ENCODE measurements around the gene PLCB4. TPM values are rescaled to one million over a fixed set of nuclear protein-coding genes. Genes with fewer than 3 reads are reported as not detected.

PLCB4 gene
- total RNA-seq, 2 experiments from 2014 or later, result not detected

DNA sequence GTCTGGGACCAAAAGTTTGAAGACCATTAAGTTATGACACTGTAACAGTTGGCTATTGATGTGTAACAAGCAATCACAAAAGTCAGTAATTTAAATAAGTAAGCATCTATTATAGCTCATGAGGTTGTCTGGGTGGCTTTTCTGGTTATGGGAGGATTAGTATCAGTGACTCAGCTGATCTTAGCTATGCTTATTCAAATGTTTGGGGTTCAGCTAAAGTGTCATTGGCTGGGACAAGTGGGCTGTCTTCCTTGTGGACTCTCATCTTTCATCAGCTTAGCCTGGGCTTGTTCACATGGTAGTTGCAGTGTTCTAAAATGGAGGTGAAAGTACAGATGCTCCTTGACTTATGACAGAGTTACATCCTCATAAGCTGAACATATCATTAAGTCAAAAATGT lies 370.9 kb downstream of the PLCB4 start:
- Histone ChIP-seq H3K4me2 (ENCODE audit: low read length) (no peak overlapping the region), H2AFZ (ENCODE audit: low read length) (no peak overlapping the region), H3K36me3 (ENCODE audit: insufficient read depth, low read length) (no peaks in the 10 kb centered on the region), H3K9me3 (ENCODE audit: low read length) (0 out of 2 replicates have a peak, but pooled peaks cover 3% of the 10 kb centered on the region), H3K79me2 (ENCODE audit: insufficient read depth, low read depth, low read length) (no peaks in the 10 kb centered on the region), H3K4me3 (ENCODE audit: low read depth, low read length, poor library complexity, severe bottlenecking) (no peak overlapping the region), H3K4me1 (ENCODE audit: insufficient read depth, low read length, poor library complexity, severe bottlenecking) (no peaks in the 10 kb centered on the region), H4K20me1 (ENCODE audit: insufficient read depth, low read length) (no peaks in the 10 kb centered on the region), H3K9me2 (ENCODE audit: insufficient read depth, low read length) (no peaks in the 10 kb centered on the region), H3K27ac (ENCODE audit: low read depth, low read length, poor library complexity, severe bottlenecking) (no peak overlapping the region)
- POLR2A ChIA-PET, result interaction anchor here (1.1 kb wide), 1 partner anchor 32 kb away, joined by 4 read pairs; no protein-coding TSS in a partner anchor
- no TSS peak for BruUV-seq (replicated peaks)
- TF ChIP-seq, protein P1, sequence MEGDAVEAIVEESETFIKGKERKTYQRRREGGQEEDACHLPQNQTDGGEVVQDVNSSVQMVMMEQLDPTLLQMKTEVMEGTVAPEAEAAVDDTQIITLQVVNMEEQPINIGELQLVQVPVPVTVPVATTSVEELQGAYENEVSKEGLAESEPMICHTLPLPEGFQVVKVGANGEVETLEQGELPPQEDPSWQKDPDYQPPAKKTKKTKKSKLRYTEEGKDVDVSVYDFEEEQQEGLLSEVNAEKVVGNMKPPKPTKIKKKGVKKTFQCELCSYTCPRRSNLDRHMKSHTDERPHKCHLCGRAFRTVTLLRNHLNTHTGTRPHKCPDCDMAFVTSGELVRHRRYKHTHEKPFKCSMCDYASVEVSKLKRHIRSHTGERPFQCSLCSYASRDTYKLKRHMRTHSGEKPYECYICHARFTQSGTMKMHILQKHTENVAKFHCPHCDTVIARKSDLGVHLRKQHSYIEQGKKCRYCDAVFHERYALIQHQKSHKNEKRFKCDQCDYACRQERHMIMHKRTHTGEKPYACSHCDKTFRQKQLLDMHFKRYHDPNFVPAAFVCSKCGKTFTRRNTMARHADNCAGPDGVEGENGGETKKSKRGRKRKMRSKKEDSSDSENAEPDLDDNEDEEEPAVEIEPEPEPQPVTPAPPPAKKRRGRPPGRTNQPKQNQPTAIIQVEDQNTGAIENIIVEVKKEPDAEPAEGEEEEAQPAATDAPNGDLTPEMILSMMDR (conservative IDR thresholded peaks at IDR 0.05; ENCODE audit: low read length), result no peak
- no peak for TF ChIP-seq EZH2phosphoT487 (IDR thresholded peaks at IDR 0.05; ENCODE audit: borderline replicate concordance, low read depth, low read length)
- DNase-seq (ENCODE audit: low spot score), result no peak
- intact Hi-C loops (cut with micrococcal nuclease; ENCODE audit: unreplicated experiment), result no loop called here
- CTCF ChIA-PET (ENCODE audit: unreplicated experiment), result interaction anchor here (0.5 kb wide), 1 partner anchor 479 kb away, joined by 6 read pairs; no protein-coding TSS in a partner anchor

DNA sequence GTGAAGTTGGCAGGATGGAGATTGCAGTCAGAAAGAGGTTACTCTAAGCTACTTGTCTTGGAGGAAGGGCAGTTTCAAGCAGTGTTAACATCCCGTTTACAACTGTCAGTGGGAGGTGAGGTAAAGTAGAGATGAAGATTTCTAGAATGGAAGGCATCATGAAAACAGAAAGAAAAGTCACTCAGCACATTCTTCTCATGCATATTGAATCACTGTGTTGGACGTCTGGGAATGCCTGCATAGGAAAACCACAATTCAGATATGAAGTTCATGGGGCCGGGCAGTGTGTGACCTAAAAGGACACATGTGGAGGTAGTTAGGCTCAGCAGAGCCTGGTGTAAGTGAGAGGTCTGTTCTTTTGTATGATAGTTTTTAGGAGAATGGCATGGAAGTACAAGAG lies 372.0 kb downstream of the PLCB4 start:
- no peak overlapping the region for H3K4me3 ChIP-seq (ENCODE audit: low read depth, low read length, poor library complexity, severe bottlenecking)
- H3K4me1 ChIP-seq (ENCODE audit: insufficient read depth, low read length, poor library complexity, severe bottlenecking), result no peaks in the 10 kb centered on the region
- intact Hi-C loops (cut with micrococcal nuclease; ENCODE audit: unreplicated experiment), result no loop called here
- H3K79me2 ChIP-seq (ENCODE audit: insufficient read depth, low read depth, low read length), result no peaks in the 10 kb centered on the region
- no peak overlapping the region for H2AFZ ChIP-seq (ENCODE audit: low read length)
- no peak for DNase-seq (ENCODE audit: low spot score)
- H4K20me1 ChIP-seq (ENCODE audit: insufficient read depth, low read length), result no peaks in the 10 kb centered on the region
- H3K4me2 ChIP-seq (ENCODE audit: low read length), result no peak overlapping the region
- H3K9me2 ChIP-seq (ENCODE audit: insufficient read depth, low read length), result no peaks in the 10 kb centered on the region
- 0 out of 2 replicates have a peak, but pooled peaks cover 3% of the 10 kb centered on the region for H3K9me3 ChIP-seq (ENCODE audit: low read length)
- H3K36me3 ChIP-seq (ENCODE audit: insufficient read depth, low read length), result no peaks in the 10 kb centered on the region
- no TSS peak for BruUV-seq (replicated peaks)
- TF ChIP-seq, protein P1 (conservative IDR thresholded peaks at IDR 0.05; ENCODE audit: low read length), result no peak
- TF ChIP-seq EZH2phosphoT487 (IDR thresholded peaks at IDR 0.05; ENCODE audit: borderline replicate concordance, low read depth, low read length), result no peak
- ChIA-PET POLR2A (no interaction called here), CTCF (ENCODE audit: unreplicated experiment) (no interaction called here)
- no peak overlapping the region for H3K27ac ChIP-seq (ENCODE audit: low read depth, low read length, poor library complexity, severe bottlenecking)

DNA sequence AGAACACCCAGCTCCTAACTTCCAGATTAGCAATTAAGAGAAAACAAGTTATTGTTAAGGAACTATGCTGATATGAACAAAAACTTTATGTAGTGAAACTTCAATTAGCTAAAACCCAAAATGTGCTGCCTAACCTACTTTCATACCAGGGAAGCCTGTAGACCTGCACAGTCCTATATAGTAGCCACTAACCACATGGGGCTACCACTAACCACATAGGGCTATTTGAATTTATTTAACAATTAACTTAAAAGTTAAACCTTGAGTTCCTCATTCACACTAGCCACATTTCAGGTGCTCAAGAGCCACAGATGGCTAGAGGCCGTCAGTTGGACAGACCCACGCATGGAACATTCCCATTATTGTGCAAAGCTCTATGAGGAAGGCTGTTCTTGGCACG lies 373.1 kb downstream of the PLCB4 start:
- no peak overlapping the region for H3K4me3 ChIP-seq (ENCODE audit: low read depth, low read length, poor library complexity, severe bottlenecking)
- no peaks in the 10 kb centered on the region for H3K9me2 ChIP-seq (ENCODE audit: insufficient read depth, low read length)
- ChIA-PET POLR2A (no interaction called here), CTCF (ENCODE audit: unreplicated experiment) (no interaction called here)
- DNase-seq (ENCODE audit: low spot score), result no peak
- no peaks in the 10 kb centered on the region for H3K36me3 ChIP-seq (ENCODE audit: insufficient read depth, low read length)
- TF ChIP-seq, protein P1 (conservative IDR thresholded peaks at IDR 0.05; ENCODE audit: low read length), result no peak
- TF ChIP-seq EZH2phosphoT487 (IDR thresholded peaks at IDR 0.05; ENCODE audit: borderline replicate concordance, low read depth, low read length), result no peak
- no peak overlapping the region for H3K4me2 ChIP-seq (ENCODE audit: low read length)
- no peak overlapping the region for H3K27ac ChIP-seq (ENCODE audit: low read depth, low read length, poor library complexity, severe bottlenecking)
- no peaks in the 10 kb centered on the region for H3K79me2 ChIP-seq (ENCODE audit: insufficient read depth, low read depth, low read length)
- intact Hi-C loops (cut with micrococcal nuclease; ENCODE audit: unreplicated experiment), result no loop called here
- H3K9me3 ChIP-seq (ENCODE audit: low read length), result 0 out of 2 replicates have a peak, but pooled peaks cover 3% of the 10 kb centered on the region
- no peaks in the 10 kb centered on the region for H3K4me1 ChIP-seq (ENCODE audit: insufficient read depth, low read length, poor library complexity, severe bottlenecking)
- no TSS peak for BruUV-seq (replicated peaks)
- no peaks in the 10 kb centered on the region for H4K20me1 ChIP-seq (ENCODE audit: insufficient read depth, low read length)
- H2AFZ ChIP-seq (ENCODE audit: low read length), result no peak overlapping the region

Measured in OCI-LY7 (cell line).